PFSK-1 (cell line): ENCODE results near the gene GPM6B.

Experiments used
- POLR2AphosphoS5 ChIP-seq: IDR thresholded peaks from 2 replicates; pipeline ENCODE4 v1.6.1; 2012; ENCODE audit warnings: low read depth, mild to moderate bottlenecking, control low read depth, low read length, moderate library complexity
- SIN3A ChIP-seq: IDR thresholded peaks from 2 replicates; pipeline ENCODE4 v1.6.1; 2012; ENCODE audit warnings: mild to moderate bottlenecking, low read length, moderate library complexity, borderline replicate concordance; ENCODE audit not compliant: insufficient read depth
- TAF1 ChIP-seq: IDR thresholded peaks from 2 replicates; pipeline ENCODE4 v1.6.1; 2012; ENCODE audit warnings: low read length, control low read depth, borderline replicate concordance; ENCODE audit not compliant: insufficient read depth

DNA sequence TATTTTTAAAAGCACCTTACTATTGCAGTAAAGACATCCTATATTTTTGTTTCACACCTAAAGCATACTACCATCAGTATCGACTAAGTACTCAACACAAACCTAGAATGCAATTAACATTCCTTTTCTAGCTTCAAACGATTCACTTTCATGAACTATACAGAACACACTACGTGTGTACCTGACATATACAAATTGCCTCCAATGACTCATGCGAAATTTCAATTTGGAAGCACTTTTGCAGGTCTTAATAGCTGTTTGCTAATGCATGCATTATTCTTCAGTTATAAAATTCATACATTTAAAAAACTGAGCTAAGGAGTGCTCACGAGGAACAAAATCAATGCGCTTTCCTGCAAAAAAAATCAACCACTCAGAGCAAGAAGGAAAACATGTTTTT is 19.7 kb upstream of the GPM6B start:
- TF ChIP-seq POLR2AphosphoS5 (no peak), TAF1 (no peak), SIN3A (no peak)
